Loucy (cell line): ENCODE data around the gene STRN4.

ENCODE experiments used
- H2AFZ ChIP-seq: fragments of 200-600 bp; sonication (generic); 2 replicates; pipeline ENCODE4 v1.6.0; 2016; ENCODE audit warnings: antibody characterized with exemption, mild to moderate bottlenecking, low read length, moderate library complexity
- H3F3A ChIP-seq: fragments of 200-600 bp; 2 replicates; pipeline ENCODE4 v1.6.0; 2016; ENCODE audit warnings: antibody characterized with exemption, low read depth, mild to moderate bottlenecking
- H3K27me3 ChIP-seq: fragments of 200-600 bp; sonication (generic); 2 replicates; pipeline ENCODE4 v1.6.1; 2014; ENCODE audit warnings: low read length, mild to moderate bottlenecking; ENCODE audit not compliant: insufficient read depth, poor library complexity, severe bottlenecking
- H3K36me3 ChIP-seq: fragments of 200-600 bp; sonication (generic); 2 replicates; pipeline ENCODE4 v1.6.1; 2016; ENCODE audit warnings: low read length; ENCODE audit not compliant: insufficient read depth
- H3K4me1 ChIP-seq: fragments of 200-600 bp; sonication (generic); 2 replicates; pipeline ENCODE4 v1.5.1; 2014; ENCODE audit warnings: low read length, mild to moderate bottlenecking; ENCODE audit not compliant: insufficient read depth, poor library complexity, severe bottlenecking
- H3K4me2 ChIP-seq: fragments of 200-600 bp; sonication (generic); 2 replicates; pipeline ENCODE4 v1.6.0; 2014; ENCODE audit warnings: antibody characterized with exemption, low read length, low read depth, mild to moderate bottlenecking; ENCODE audit not compliant: poor library complexity, severe bottlenecking
- H3K4me3 ChIP-seq: fragments of 200-600 bp; sonication (generic); 2 replicates; pipeline ENCODE4 v1.5.1; 2014; ENCODE audit warnings: low read length, mild to moderate bottlenecking, mixed read lengths; ENCODE audit not compliant: poor library complexity, severe bottlenecking
- H3K79me2 ChIP-seq: fragments of 200-600 bp; sonication (generic); 2 replicates; pipeline ENCODE4 v1.6.1; 2014; ENCODE audit warnings: low read length; ENCODE audit not compliant: insufficient read depth
- H3K9ac ChIP-seq: fragments of 200-600 bp; sonication (generic); 2 replicates; pipeline ENCODE4 v1.6.0; 2014; ENCODE audit warnings: mild to moderate bottlenecking, low read depth, low read length, moderate library complexity; ENCODE audit not compliant: poor library complexity, severe bottlenecking
- H3K9me2 ChIP-seq: fragments of 200-600 bp; sonication (generic); replicated peaks from 2 replicates; pipeline ENCODE4 v1.6.1; 2016; ENCODE audit warnings: low read depth, low read length, mixed read lengths
- H3K9me3 ChIP-seq: fragments of 200-600 bp; sonication (generic); 2 replicates; pipeline ENCODE4 v1.6.1; 2014; ENCODE audit warnings: mild to moderate bottlenecking, antibody characterized with exemption, low read length, low read depth; ENCODE audit not compliant: insufficient read depth
- H4K20me1 ChIP-seq: fragments of 200-600 bp; sonication (generic); 2 replicates; pipeline ENCODE4 v1.6.0; 2014; ENCODE audit warnings: antibody characterized with exemption, low read length, mild to moderate bottlenecking; ENCODE audit not compliant: insufficient read depth, poor library complexity, severe bottlenecking
- CTCF ChIP-seq: fragments of 200-600 bp; sonication (generic); conservative IDR thresholded peaks from 2 replicates; pipeline ENCODE4 v1.5.1; 2014; ENCODE audit warnings: mild to moderate bottlenecking, antibody characterized with exemption, low read length
- EZH2phosphoT487 ChIP-seq: fragments of 200-600 bp; IDR thresholded peaks from 2 replicates; pipeline ENCODE4 v1.6.1; 2018; ENCODE audit warnings: antibody characterized with exemption, mild to moderate bottlenecking, moderate library complexity, borderline replicate concordance

STRN4 gene

GRCh38 chr19:46731584-46731983, 14.7 kb downstream of the STRN4 start:
- H3K27me3 ChIP-seq: no peaks in the 10 kb centered on the region
- H3K9me3 ChIP-seq: no peaks in the 10 kb centered on the region
- H3K4me3 ChIP-seq: no peak overlapping the region
- no peak overlapping the region for H3K4me2 ChIP-seq
- H3K79me2 ChIP-seq: peaks cover 23% of the 10 kb centered on the region; the same call in 1 of the 2 replicates
- H3K4me1 ChIP-seq: no peaks in the 10 kb centered on the region
- no peak overlapping the region for H2AFZ ChIP-seq
- peaks cover 85% of the 10 kb centered on the region; the same call in 1 of the 2 replicates for H3K36me3 ChIP-seq
- no peak for TF ChIP-seq CTCF
- no peak for TF ChIP-seq EZH2phosphoT487
- no peaks in the 10 kb centered on the region for H3F3A ChIP-seq
- H4K20me1 ChIP-seq: peaks cover 16% of the 10 kb centered on the region
- no peaks in the 10 kb centered on the region for H3K9me2 ChIP-seq
- H3K9ac ChIP-seq: no peak overlapping the region

GRCh38 chr19:46731007-46731501, 15.2 kb downstream of the STRN4 start:
- Histone ChIP-seq H3K9me3 (no peaks in the 10 kb centered on the region), H3K36me3 (peaks cover 86% of the 10 kb centered on the region; the same call in 1 of the 2 replicates), H3F3A (no peaks in the 10 kb centered on the region), H3K9me2 (no peaks in the 10 kb centered on the region), H3K79me2 (peaks cover 21% of the 10 kb centered on the region; the same call in 1 of the 2 replicates), H3K27me3 (no peaks in the 10 kb centered on the region), H4K20me1 (peaks cover 16% of the 10 kb centered on the region), H3K4me2 (no peak overlapping the region), H3K4me1 (no peaks in the 10 kb centered on the region), H3K9ac (no peak overlapping the region), H2AFZ (no peak overlapping the region), H3K4me3 (no peak overlapping the region)
- no peak for TF ChIP-seq CTCF
- no peak for TF ChIP-seq EZH2phosphoT487

GRCh38 chr19:46730595-46730994, 15.7 kb downstream of the STRN4 start:
- H3K9me3 ChIP-seq: no peaks in the 10 kb centered on the region
- H3F3A ChIP-seq: no peaks in the 10 kb centered on the region
- no peak overlapping the region for H3K4me3 ChIP-seq
- H3K9me2 ChIP-seq: no peaks in the 10 kb centered on the region
- no peak overlapping the region for H3K9ac ChIP-seq
- peaks cover 91% of the 10 kb centered on the region; the same call in 1 of the 2 replicates for H3K36me3 ChIP-seq
- peaks cover 21% of the 10 kb centered on the region; the same call in 1 of the 2 replicates for H3K79me2 ChIP-seq
- no peak overlapping the region for H3K4me2 ChIP-seq
- H3K4me1 ChIP-seq: no peaks in the 10 kb centered on the region
- H2AFZ ChIP-seq: no peak overlapping the region
- no peaks in the 10 kb centered on the region for H3K27me3 ChIP-seq
- no peak for TF ChIP-seq CTCF
- TF ChIP-seq EZH2phosphoT487: no peak
- H4K20me1 ChIP-seq: peaks cover 16% of the 10 kb centered on the region
